BJ (cell line): ENCODE results near the gene MCM9. TPM values are rescaled to one million over a fixed set of nuclear protein-coding genes. Genes with fewer than 3 reads are reported as not detected.

Source experiments
- CTCF ChIA-PET: fragments of 350-600 bp; formaldehyde crosslinking; extraction: SDS; loops from one replicate; lab custom pipeline; 2021; ENCODE audit warnings: antibody characterized with exemption, inconsistent platforms; lab: Yijun Ruan, JAX
- POLR2A ChIA-PET: fragments of 300-600 bp; sonication (Branson Sonifier 250); formaldehyde crosslinking; extraction: SDS; loops from one replicate; lab custom pipeline; 2021; ENCODE audit warnings: antibody characterized with exemption; lab: Charles Lee
- DNase-seq: peaks from one replicate; pipeline ENCODE4 v3.0.0-alpha.2; 2011; ENCODE audit warnings: low read depth
- H3K27me3 ChIP-seq: 2 replicates; pipeline ENCODE4 v1.6.0; 2011; ENCODE audit warnings: low read length; ENCODE audit not compliant: control insufficient read depth, insufficient read depth
- H3K36me3 ChIP-seq: 2 replicates; pipeline ENCODE4 v1.5.1; 2011; ENCODE audit warnings: low read length; ENCODE audit not compliant: control insufficient read depth, insufficient read depth
- H3K4me3 ChIP-seq: 2 replicates; pipeline ENCODE4 v1.5.1; 2011; ENCODE audit warnings: low read depth, mild to moderate bottlenecking, control low read depth, low read length
- polyA plus RNA-seq: library from polyadenylated mRNA; depleted of rRNA; stranded (reverse); fragments of >200 nt; gene quantifications from 2 replicates; pipeline ENCODE4 v1.2.3, GENCODE V29; 2011
- TF ChIP-seq, protein P1 (sequence below): IDR thresholded peaks from 2 replicates; pipeline ENCODE4 v1.5.1; 2011; ENCODE audit warnings: low read depth, mild to moderate bottlenecking, control low read depth, inconsistent platforms, low read length, moderate library complexity; ENCODE audit not compliant: insufficient read depth

MCM9 gene
- polyA plus RNA-seq, 1 experiment, result 1.7 TPM

DNA sequence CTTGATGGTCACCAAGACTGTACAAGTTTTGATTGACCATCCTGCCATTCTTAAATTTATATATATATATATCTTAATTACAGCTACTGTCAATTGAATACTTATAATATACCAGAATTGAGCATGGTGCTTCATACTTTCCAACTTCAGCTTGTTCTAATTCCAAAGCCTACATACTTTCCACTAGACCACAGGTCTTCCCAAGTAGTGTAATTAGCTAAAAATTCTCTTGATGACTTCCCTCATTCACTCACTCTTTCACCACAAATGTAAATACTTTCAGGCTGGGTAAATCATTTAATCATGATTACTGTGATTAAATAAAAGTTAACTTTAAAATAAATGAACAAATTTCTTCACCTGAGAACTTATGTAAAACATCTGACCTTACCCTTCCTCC lies 37.6 kb downstream of the MCM9 start:
- TF ChIP-seq, protein P1, sequence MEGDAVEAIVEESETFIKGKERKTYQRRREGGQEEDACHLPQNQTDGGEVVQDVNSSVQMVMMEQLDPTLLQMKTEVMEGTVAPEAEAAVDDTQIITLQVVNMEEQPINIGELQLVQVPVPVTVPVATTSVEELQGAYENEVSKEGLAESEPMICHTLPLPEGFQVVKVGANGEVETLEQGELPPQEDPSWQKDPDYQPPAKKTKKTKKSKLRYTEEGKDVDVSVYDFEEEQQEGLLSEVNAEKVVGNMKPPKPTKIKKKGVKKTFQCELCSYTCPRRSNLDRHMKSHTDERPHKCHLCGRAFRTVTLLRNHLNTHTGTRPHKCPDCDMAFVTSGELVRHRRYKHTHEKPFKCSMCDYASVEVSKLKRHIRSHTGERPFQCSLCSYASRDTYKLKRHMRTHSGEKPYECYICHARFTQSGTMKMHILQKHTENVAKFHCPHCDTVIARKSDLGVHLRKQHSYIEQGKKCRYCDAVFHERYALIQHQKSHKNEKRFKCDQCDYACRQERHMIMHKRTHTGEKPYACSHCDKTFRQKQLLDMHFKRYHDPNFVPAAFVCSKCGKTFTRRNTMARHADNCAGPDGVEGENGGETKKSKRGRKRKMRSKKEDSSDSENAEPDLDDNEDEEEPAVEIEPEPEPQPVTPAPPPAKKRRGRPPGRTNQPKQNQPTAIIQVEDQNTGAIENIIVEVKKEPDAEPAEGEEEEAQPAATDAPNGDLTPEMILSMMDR, result no peak
- Histone ChIP-seq H3K27me3 (no peaks in the 10 kb centered on the region), H3K4me3 (no peak overlapping the region), H3K36me3 (no peaks in the 10 kb centered on the region)
- ChIA-PET CTCF (interaction anchor here (0.9 to 1.3 kb wide), 3 partner anchors 16 to 25 kb away, joined by 3 to 4 read pairs (median 4); no protein-coding TSS in a partner anchor), POLR2A (interaction anchor here (0.5 kb wide), 1 partner anchor 37 kb away, joined by 10 read pairs; the partner anchor contains the start of gene MCM9)
- DNase-seq, result no peak

DNA sequence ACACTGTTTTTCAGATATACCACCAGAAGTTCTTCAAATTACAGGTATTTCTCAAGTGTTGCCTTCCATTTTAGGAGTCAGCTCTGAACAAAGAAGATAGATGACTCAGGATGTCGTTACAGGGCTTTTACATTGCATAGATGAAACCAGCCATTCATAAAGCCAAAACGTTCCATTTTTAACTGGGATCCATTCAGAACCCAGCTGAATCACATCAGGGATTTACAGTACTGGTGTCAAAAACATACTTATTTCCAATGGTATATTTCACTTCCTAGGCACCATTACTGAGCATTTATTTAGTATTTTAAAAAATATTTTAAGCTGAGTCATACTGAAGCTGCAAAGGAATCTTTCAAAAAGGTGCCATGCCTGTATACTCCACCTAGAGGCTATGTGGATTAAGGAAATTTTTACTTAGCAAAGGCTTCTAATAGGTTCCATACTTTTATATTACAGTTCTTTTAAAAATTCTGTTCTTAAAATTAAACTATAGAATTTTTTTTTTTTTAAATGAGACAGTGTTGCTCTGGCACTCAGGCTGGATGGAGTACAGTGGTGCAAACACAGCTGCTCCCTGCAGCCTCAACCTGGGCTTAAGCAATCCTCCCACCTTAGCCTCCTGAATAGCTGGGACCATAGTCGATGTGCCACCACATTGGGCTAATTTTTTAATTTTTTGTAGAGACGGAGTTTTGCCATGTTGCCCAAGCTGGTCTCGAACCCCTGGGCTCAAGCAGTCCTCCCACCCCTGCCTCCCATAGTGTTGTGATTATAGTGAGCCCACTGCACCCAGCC lies 38.4 kb downstream of the MCM9 start:
- ChIA-PET CTCF (interaction anchor here (0.6 to 1.2 kb wide), 4 partner anchors 15 to 76 kb away, joined by 3 to 5 read pairs (median 4); no protein-coding TSS in a partner anchor), POLR2A (no interaction called here)
- no peak for DNase-seq
- TF ChIP-seq, protein P1, result peak; percentile 53
- no peaks in the 10 kb centered on the region for H3K27me3 ChIP-seq
- no peak overlapping the region for H3K4me3 ChIP-seq
- H3K36me3 ChIP-seq, result no peaks in the 10 kb centered on the region

DNA sequence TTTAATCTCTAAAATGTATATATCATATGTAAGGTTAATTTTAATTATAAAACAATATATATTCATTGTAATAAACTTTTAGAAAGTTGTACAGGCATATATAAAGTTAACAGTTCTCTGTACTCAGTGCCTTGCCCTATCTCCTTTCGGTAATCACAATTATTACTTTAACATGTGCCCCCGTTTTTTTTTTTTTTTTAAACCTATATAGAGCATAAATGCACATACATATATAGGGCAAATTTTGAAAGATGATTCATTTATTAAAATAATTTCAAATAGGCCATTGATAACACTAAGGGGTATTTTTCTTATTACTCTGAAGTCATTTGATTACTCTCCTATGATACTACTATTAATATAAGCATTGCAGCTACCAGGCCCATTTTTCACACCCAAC lies 39.1 kb downstream of the MCM9 start:
- Histone ChIP-seq H3K27me3 (no peaks in the 10 kb centered on the region), H3K36me3 (no peaks in the 10 kb centered on the region), H3K4me3 (peak overlapping the region; percentile 56)
- ChIA-PET POLR2A (no interaction called here), CTCF (interaction anchor here (0.6 to 1.2 kb wide), 4 partner anchors 36 to 113 kb away, joined by 3 to 5 read pairs (median 3); no protein-coding TSS in a partner anchor)
- TF ChIP-seq, protein P1, result no peak
- no peak for DNase-seq

DNA sequence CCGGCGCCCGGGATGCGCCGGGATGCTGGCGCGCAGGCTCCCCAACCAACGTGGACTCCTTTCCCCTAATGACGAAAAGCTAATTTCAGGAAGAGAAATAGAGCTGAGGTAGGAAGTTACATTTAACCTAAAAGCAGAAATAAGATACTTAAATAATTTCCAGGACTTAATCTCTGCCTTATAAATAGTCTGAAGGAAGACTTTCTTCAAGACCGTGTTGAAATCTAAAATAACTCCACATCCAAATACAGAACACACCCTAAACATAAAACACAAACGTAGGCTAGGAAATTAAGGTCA lies 39.7 kb downstream of the MCM9 start:
- peak overlapping the region; percentile 56 for H3K4me3 ChIP-seq
- TF ChIP-seq, protein P1, result no peak
- no peak for DNase-seq
- no peaks in the 10 kb centered on the region for H3K27me3 ChIP-seq
- H3K36me3 ChIP-seq, result no peaks in the 10 kb centered on the region
- ChIA-PET CTCF (interaction anchor here (1.0 to 1.2 kb wide), 2 partner anchors 112 to 610 kb away, joined by 3 read pairs; no protein-coding TSS in a partner anchor), POLR2A (interaction anchor here (0.6 kb wide), 1 partner anchor 182 kb away, joined by 3 read pairs; no protein-coding TSS in a partner anchor)
